OCI-LY1 (cell line): ENCODE measurements around the gene STK16.

Experiments used
- EZH2 ChIP-seq: fragments of 200-600 bp; sonication (generic), shearing (Covaris generic); IDR thresholded peaks from 2 replicates; pipeline ENCODE4 v1.8.0; 2017; ENCODE audit warnings: borderline replicate concordance, mixed run types, mild to moderate bottlenecking, antibody characterized with exemption, low read length, moderate library complexity, mixed read lengths
- TF ChIP-seq, protein P1 (sequence below): fragments of 200-600 bp; sonication (generic), shearing (Covaris generic); IDR thresholded peaks from 2 replicates; pipeline ENCODE4 v1.5.1; 2017; ENCODE audit warnings: mild to moderate bottlenecking, antibody characterized with exemption, low read length, moderate library complexity, mixed read lengths

DNA sequence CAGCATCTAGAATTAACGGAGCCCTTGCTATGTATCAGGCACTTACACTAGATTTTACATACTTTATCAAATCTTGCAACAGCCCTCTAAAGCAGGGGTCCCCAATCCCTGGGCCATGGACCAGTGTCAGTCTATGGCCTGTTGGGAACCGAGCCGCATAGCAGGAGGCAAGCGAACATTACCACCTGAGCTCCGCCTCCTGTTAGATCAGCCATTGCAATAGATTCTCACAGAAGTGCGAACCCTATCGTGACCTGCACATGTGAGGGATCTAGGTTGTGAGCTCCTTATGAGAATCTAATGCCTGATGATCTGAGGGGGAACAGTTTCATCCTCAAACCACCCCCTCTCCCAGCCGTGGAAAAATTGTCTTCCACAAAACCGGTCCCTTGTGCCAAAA, 47.3 kb downstream of the STK16 start:
- TF ChIP-seq, protein P1, sequence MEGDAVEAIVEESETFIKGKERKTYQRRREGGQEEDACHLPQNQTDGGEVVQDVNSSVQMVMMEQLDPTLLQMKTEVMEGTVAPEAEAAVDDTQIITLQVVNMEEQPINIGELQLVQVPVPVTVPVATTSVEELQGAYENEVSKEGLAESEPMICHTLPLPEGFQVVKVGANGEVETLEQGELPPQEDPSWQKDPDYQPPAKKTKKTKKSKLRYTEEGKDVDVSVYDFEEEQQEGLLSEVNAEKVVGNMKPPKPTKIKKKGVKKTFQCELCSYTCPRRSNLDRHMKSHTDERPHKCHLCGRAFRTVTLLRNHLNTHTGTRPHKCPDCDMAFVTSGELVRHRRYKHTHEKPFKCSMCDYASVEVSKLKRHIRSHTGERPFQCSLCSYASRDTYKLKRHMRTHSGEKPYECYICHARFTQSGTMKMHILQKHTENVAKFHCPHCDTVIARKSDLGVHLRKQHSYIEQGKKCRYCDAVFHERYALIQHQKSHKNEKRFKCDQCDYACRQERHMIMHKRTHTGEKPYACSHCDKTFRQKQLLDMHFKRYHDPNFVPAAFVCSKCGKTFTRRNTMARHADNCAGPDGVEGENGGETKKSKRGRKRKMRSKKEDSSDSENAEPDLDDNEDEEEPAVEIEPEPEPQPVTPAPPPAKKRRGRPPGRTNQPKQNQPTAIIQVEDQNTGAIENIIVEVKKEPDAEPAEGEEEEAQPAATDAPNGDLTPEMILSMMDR, result no peak
- TF ChIP-seq EZH2, result no peak
